MCF 10A (cell line): ENCODE results near the gene SMIM14. TPM values are rescaled to one million over a fixed set of nuclear protein-coding genes. Genes with fewer than 3 reads are reported as not detected.

ENCODE experiments used
- BruUV-seq: library from RNA; stranded (reverse); fragments of 400-500 nt; replicated peaks from 2 replicates; lab custom pipeline; 2021; lab: Mats Ljungman, UMichigan
- CTCF ChIA-PET: fragments of 300-600 bp; sonication (Branson Sonifier 250); formaldehyde crosslinking; extraction: SDS; loops from one replicate; lab custom pipeline; 2021; ENCODE audit warnings: antibody characterized with exemption, inconsistent platforms; lab: Yijun Ruan, JAX
- POLR2A ChIA-PET: fragments of 300-600, 350-650 bp; sonication (Branson Sonifier 250); formaldehyde crosslinking; extraction: SDS; loops from one replicate; lab custom pipeline; 2020; ENCODE audit warnings: antibody characterized with exemption, inconsistent platforms; lab: Yijun Ruan, JAX
- DNase-seq: peaks from one replicate; pipeline ENCODE4 v3.0.0-alpha.2; 2018; ENCODE audit not compliant: unreplicated experiment
- H3K27ac Mint-ChIP-seq: one replicate; pipeline ENCODE4 v1.8.0; 2022; ENCODE audit warnings: mild to moderate bottlenecking, low read depth, mixed read lengths; ENCODE audit not compliant: unreplicated experiment
- H3K27me3 Mint-ChIP-seq: one replicate; pipeline ENCODE4 v1.8.0; 2022; ENCODE audit warnings: mixed read lengths; ENCODE audit not compliant: insufficient read depth, unreplicated experiment
- H3K36me3 Mint-ChIP-seq: one replicate; pipeline ENCODE4 v1.8.0; 2022; ENCODE audit warnings: mild to moderate bottlenecking, moderate library complexity, mixed read lengths; ENCODE audit not compliant: insufficient read depth, unreplicated experiment
- H3K4me1 Mint-ChIP-seq: one replicate; pipeline ENCODE4 v1.8.0; 2022; ENCODE audit warnings: mixed read lengths; ENCODE audit not compliant: insufficient read depth, unreplicated experiment
- H3K4me3 Mint-ChIP-seq: one replicate; pipeline ENCODE4 v1.8.0; 2022; ENCODE audit warnings: mild to moderate bottlenecking, moderate library complexity, mixed read lengths; ENCODE audit not compliant: unreplicated experiment
- H3K9me3 Mint-ChIP-seq: one replicate; pipeline ENCODE4 v1.8.0; 2022; ENCODE audit warnings: mixed read lengths; ENCODE audit not compliant: unreplicated experiment
- intact Hi-C: fragments of 100-400 bp; cut with micrococcal nuclease; formaldehyde crosslinking; loops from 2 replicates; pipeline ENCODE4 v1.14.1; 2022
- total RNA-seq: library from RNA; stranded (reverse); gene quantifications from 2 replicates; pipeline ENCODE4 v1.2.3, GENCODE V29; 2022
- TF ChIP-seq, protein P1 (sequence below): fragments of 200-600 bp; IDR thresholded peaks from one replicate; pipeline ENCODE4 v1.8.0; 2022; ENCODE audit warnings: antibody characterized with exemption, mild to moderate bottlenecking; ENCODE audit not compliant: unreplicated experiment

SMIM14 gene
- total RNA-seq, 1 experiment from 2014 or later, result 27.3 TPM

DNA sequence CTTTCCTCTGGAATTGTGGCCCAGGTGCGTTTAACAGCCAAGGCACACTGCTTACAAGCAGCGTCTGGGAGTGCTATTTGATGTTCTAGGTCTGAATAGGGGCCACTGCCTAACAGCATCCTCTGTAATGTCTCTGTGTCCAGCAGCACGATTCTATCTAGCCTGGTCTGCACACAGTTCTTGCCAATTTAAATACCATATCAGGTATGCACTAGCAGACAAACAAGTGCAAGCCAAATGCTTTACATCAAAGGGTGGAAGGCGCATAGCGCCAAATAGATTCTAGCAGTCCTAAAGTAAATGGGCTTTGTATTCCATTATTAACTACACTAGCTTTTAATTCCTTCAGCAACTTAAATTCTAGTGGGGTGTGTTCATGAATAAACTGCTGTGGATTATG is 95.6 kb downstream of the SMIM14 start:
- Mint-ChIP-seq H3K4me1 (peaks cover 20% of the 10 kb centered on the region), H3K27me3 (peaks cover 10% of the 10 kb centered on the region), H3K27ac (no peak overlapping the region), H3K9me3 (no peaks in the 10 kb centered on the region), H3K36me3 (peaks cover 6% of the 10 kb centered on the region), H3K4me3 (no peak overlapping the region)
- POLR2A ChIA-PET, result interaction anchor here (1.1 to 1.9 kb wide), 3 partner anchors 8 to 84 kb away, joined by 3 to 8 read pairs (median 3); partner anchors contain the start of genes LIAS and RPL9
- intact Hi-C loops, result no loop called here
- CTCF ChIA-PET, result interaction anchor here (0.7 to 1.6 kb wide), 3 partner anchors 15 to 435 kb away, joined by 3 to 10 read pairs (median 3); no protein-coding TSS in a partner anchor
- no peak for DNase-seq
- TF ChIP-seq, protein P1, sequence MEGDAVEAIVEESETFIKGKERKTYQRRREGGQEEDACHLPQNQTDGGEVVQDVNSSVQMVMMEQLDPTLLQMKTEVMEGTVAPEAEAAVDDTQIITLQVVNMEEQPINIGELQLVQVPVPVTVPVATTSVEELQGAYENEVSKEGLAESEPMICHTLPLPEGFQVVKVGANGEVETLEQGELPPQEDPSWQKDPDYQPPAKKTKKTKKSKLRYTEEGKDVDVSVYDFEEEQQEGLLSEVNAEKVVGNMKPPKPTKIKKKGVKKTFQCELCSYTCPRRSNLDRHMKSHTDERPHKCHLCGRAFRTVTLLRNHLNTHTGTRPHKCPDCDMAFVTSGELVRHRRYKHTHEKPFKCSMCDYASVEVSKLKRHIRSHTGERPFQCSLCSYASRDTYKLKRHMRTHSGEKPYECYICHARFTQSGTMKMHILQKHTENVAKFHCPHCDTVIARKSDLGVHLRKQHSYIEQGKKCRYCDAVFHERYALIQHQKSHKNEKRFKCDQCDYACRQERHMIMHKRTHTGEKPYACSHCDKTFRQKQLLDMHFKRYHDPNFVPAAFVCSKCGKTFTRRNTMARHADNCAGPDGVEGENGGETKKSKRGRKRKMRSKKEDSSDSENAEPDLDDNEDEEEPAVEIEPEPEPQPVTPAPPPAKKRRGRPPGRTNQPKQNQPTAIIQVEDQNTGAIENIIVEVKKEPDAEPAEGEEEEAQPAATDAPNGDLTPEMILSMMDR, result no peak
- BruUV-seq, result no TSS peak

DNA sequence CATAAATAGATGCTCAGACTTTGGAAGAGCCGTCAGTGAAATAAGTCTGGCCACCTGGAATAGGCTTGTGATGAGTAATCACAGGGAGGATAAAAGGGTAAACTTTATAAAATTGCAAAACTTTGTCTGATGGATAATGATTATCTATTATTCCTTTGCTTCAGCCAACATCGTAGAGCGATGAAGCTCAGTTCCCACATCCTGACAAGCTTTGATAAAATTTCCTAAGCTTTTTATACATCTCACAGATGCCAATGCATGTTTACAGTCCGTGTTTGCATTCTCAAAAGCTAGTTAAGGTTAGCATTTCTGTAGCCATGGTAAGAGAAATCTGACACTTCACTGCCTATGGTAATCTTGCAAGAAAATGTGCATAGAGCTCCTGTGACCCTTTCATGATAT is 96.1 kb downstream of the SMIM14 start:
- no TSS peak for BruUV-seq
- Mint-ChIP-seq H3K27me3 (peaks cover 10% of the 10 kb centered on the region), H3K4me3 (no peak overlapping the region), H3K27ac (no peak overlapping the region), H3K36me3 (peaks cover 6% of the 10 kb centered on the region), H3K4me1 (peaks cover 20% of the 10 kb centered on the region), H3K9me3 (no peaks in the 10 kb centered on the region)
- ChIA-PET POLR2A (interaction anchor here (0.6 to 1.9 kb wide), 7 partner anchors 8 to 84 kb away, joined by 3 to 8 read pairs (median 3); partner anchors contain the start of genes LIAS, RPL9 and UGDH), CTCF (interaction anchor here (0.5 to 1.6 kb wide), 5 partner anchors 15 to 1301 kb away, joined by 3 to 10 read pairs (median 3); no protein-coding TSS in a partner anchor)
- intact Hi-C loops, result no loop called here
- TF ChIP-seq, protein P1, result no peak
- DNase-seq, result no peak

DNA sequence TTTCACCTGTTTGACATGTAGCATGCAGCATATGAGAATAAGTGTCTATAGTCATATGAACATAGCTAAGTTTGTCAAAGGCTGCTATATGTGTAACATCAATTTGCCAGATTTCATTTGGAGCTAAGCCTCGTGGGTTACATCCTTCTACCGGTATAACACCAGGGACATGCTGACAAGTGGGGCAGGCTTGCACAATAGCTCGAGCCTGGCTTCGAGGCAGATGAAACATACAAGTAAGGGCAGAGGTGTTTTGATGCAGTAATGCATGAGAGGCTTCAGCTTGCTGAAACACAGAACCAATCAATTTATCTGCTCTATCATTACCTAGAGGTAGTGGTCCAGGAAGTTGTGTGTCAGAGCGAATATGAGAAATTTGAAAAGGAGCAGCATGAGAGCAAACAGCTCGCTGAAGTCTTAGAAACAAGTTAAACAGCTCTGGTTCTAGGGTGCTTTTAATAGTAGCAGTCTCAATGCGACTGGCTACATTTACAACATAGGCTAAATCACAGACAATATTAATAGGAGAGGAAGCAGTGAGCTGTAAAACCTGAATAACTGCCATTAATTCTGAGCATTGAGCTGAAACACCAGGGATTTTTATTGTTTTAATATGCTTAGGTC is 96.6 kb downstream of the SMIM14 start:
- intact Hi-C loops, result no loop called here
- no peaks in the 10 kb centered on the region for H3K9me3 Mint-ChIP-seq
- no TSS peak for BruUV-seq
- H3K27ac Mint-ChIP-seq, result no peak overlapping the region
- peaks cover 10% of the 10 kb centered on the region for H3K27me3 Mint-ChIP-seq
- H3K4me1 Mint-ChIP-seq, result peaks cover 20% of the 10 kb centered on the region
- POLR2A ChIA-PET, result interaction anchor here (0.6 to 1.9 kb wide), 11 partner anchors 9 to 156 kb away, joined by 3 to 8 read pairs (median 3); partner anchors contain the start of genes LIAS, RPL9, UBE2K and UGDH
- CTCF ChIA-PET, result interaction anchor here (0.5 to 1.6 kb wide), 6 partner anchors 14 to 1301 kb away, joined by 3 to 10 read pairs (median 3); no protein-coding TSS in a partner anchor
- H3K36me3 Mint-ChIP-seq, result peaks cover 6% of the 10 kb centered on the region
- no peak for DNase-seq
- TF ChIP-seq, protein P1, result no peak
- no peak overlapping the region for H3K4me3 Mint-ChIP-seq

DNA sequence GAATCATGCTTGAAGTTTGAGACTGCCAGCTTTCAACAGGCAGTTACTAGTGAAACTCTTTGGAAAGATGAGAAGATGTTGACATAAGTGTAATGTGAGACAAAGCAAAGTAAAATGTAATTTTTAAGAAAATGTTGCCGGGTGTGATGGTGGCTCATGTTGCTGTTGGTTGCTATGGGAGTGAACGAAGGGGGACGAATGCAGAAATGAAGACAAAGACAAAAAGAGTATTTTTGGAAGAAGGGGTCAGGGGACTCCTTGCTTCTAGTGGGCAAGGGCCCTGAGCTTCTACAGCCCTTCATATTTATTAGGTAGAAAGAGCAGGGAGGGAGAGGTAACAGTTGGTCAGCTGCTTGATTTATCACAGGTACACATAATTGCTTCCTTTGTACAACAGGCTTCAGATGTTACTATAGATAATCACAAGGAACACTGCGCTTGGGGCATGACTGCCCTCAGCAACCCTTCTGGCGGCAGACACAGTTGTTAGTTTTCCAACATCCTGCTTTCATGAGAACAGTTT is 99.5 kb downstream of the SMIM14 start:
- no peak overlapping the region for H3K4me3 Mint-ChIP-seq
- CTCF ChIA-PET, result interaction anchor here (0.6 kb wide), 3 partner anchors 71 to 429 kb away, joined by 3 to 4 read pairs (median 3); no protein-coding TSS in a partner anchor
- intact Hi-C loops, result no loop called here
- POLR2A ChIA-PET, result interaction anchor here (1.3 kb wide), 1 partner anchor 81 kb away, joined by 4 read pairs; the partner anchor contains the start of genes LIAS and RPL9
- peaks cover 21% of the 10 kb centered on the region for H3K36me3 Mint-ChIP-seq
- peaks cover 20% of the 10 kb centered on the region for H3K4me1 Mint-ChIP-seq
- H3K27ac Mint-ChIP-seq, result no peak overlapping the region
- TF ChIP-seq, protein P1, result no peak
- DNase-seq, result no peak
- peaks cover 22% of the 10 kb centered on the region for H3K27me3 Mint-ChIP-seq
- no peaks in the 10 kb centered on the region for H3K9me3 Mint-ChIP-seq
- BruUV-seq, result no TSS peak
